ENCODE data around the gene RNF41.

DNA sequence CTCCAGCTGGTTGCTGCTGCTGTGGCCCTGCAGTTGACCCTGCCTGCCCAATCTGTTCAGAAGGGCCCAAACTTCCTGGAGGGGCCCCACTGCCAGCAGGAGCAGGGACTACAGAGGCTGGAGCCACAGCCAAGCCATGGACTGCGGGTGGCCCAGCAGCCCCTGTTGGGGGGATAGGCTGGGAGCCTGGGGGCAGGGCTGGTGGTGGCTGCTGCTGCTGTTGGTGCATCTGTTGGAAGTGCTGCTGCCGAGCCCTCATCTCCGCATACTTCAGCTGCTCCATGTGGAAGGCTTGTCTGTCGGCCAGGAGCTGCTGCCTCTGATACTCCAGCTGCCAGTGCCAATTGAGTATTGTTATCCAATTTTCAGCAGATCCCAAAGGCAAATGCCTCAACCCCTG, 56.4 kb downstream of the RNF41 start:
- no peak for TF ChIP-seq POLR2A (IDR thresholded peaks at IDR 0.05; ENCODE audit: low read depth)
- no peak for TF ChIP-seq CTCF (IDR thresholded peaks at IDR 0.05)
